CD4-positive, alpha-beta T cell (primary cell): ENCODE results near the gene DDX20. TPM values are rescaled to one million over a fixed set of nuclear protein-coding genes. Genes with fewer than 3 reads are reported as not detected.
A peak's percentile ranks its signal among the peaks of the same experiment; 100 is the strongest.

ENCODE experiments used
- ATAC-seq: fragments of 200-7000 bp; cut with Tn5 transposase; one replicate; pipeline ENCODE4 v1.10.0; 2022; ENCODE audit warnings: mild to moderate bottlenecking; ENCODE audit not compliant: poor library complexity
- CTCF ChIA-PET: fragments of 350-600 bp; sonication (Branson Sonifier 250); formaldehyde crosslinking; loops from one replicate; lab custom pipeline; 2021; ENCODE audit warnings: antibody characterized with exemption, inconsistent platforms; lab: Charles Lee
- POLR2A ChIA-PET: fragments of 350-600 bp; sonication (Branson Sonifier 250); formaldehyde crosslinking; loops from one replicate; lab custom pipeline; 2021; ENCODE audit warnings: antibody characterized with exemption, inconsistent platforms; lab: Charles Lee
- DNase-seq, 14 experiments: peaks; one replicate each; pipeline ENCODE4 v3.0.0-alpha.2; 2013 to 2020; ENCODE audit warnings: mixed read lengths in 2 of 14
- H3K27ac ChIP-seq, 2 donors: one replicate each; pipeline versions ENCODE4 v1.5.1 to v1.7.0; 2013; ENCODE audit warnings: low read length in 2 of 2, low read depth in 1 of 2, mild to moderate bottlenecking in 1 of 2
- H3K27me3 ChIP-seq, 2 experiments: 1 replicate in 1 of 2; 2 replicates in 1 of 2; pipeline versions ENCODE4 v1.6.1 to v1.7.0; 2013; ENCODE audit warnings: low read length in 2 of 2, control low read depth in 1 of 2, mild to moderate bottlenecking in 1 of 2, moderate library complexity in 1 of 2; ENCODE audit not compliant: insufficient read depth in 2 of 2, control insufficient read depth in 1 of 2
- H3K36me3 ChIP-seq: one replicate; pipeline ENCODE4 v1.6.1; 2013; ENCODE audit warnings: low read length, control low read depth; ENCODE audit not compliant: insufficient read depth
- H3K4me1 ChIP-seq: one replicate; pipeline ENCODE4 v1.6.1; 2013; ENCODE audit warnings: low read length, control low read depth; ENCODE audit not compliant: insufficient read depth
- H3K4me3 ChIP-seq: one replicate; pipeline ENCODE4 v1.5.1; 2013; ENCODE audit warnings: mild to moderate bottlenecking, low read length, moderate library complexity
- H3K9me3 ChIP-seq, 2 experiments: 1 replicate in 1 of 2; 2 replicates in 1 of 2; pipeline versions ENCODE4 v1.6.1 to v1.7.0; 2013; ENCODE audit warnings: low read length in 2 of 2, mild to moderate bottlenecking in 2 of 2, control low read depth in 1 of 2, moderate library complexity in 1 of 2; ENCODE audit not compliant: control insufficient read depth in 1 of 2, insufficient read depth in 1 of 2
- H3K27ac Mint-ChIP-seq: one replicate; pipeline ENCODE4 v1.8.0; 2020; ENCODE audit warnings: mixed read lengths
- H3K27me3 Mint-ChIP-seq: one replicate; pipeline ENCODE4 v1.8.0; 2021; ENCODE audit warnings: mixed read lengths
- H3K36me3 Mint-ChIP-seq: one replicate; pipeline ENCODE4 v1.8.0; 2021; ENCODE audit warnings: low read depth, mixed read lengths
- H3K4me1 Mint-ChIP-seq: one replicate; pipeline ENCODE4 v1.8.0; 2021; ENCODE audit warnings: low read depth, mixed read lengths
- H3K4me3 Mint-ChIP-seq: one replicate; pipeline ENCODE4 v1.8.0; 2020; ENCODE audit warnings: mild to moderate bottlenecking, mixed read lengths
- H3K9me3 Mint-ChIP-seq: one replicate; pipeline ENCODE4 v1.8.0; 2020; ENCODE audit warnings: mixed read lengths
- CTCF ChIP-seq: fragments of 200-600 bp; IDR thresholded peaks from one replicate; pipeline ENCODE4 v1.8.0; 2022; ENCODE audit warnings: antibody characterized with exemption, mild to moderate bottlenecking
- intact Hi-C, 2 experiments: fragments of 100-400 bp; cut with DNase I in 1 of 2; cut with micrococcal nuclease in 1 of 2; formaldehyde crosslinking; loops; one replicate each; pipeline versions ENCODE4 v1.15.1 to v1.9.0; 2023 to 2025; cut with DNase I, micrococcal nuclease
- total RNA-seq, 174 experiments: library from RNA in 2 of 174; stranded (reverse) in 2 of 174; gene quantifications; one replicate each; pipeline ENCODE4 v1.2.3 and lab custom pipeline; 2021 to 2026

DDX20 gene
- total RNA-seq, 2 experiments from 2014 or later = 27.2 to 27.4 TPM

DNA sequence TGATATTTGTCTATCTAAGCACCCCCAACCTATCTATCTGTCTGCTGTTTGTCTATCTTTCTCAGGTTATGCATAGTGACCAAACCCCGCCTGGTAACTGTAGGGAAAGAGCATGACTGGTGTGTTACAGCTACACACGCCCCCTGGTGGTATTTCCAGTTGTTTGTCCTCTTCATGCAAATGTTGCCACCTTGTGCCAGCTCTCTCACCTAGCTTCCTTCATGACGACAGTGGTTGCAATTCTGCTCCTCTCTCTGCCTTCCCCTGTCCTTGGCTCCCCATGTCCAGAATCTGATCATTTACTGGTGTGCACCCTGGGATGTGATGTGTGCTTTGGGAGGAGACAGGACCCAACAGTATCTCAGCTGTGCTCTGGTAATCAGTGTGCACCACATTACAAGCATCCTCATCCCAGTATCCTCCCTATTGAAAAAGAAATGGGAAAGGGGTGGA is 8.4 kb upstream of the DDX20 start:
- H3K4me1 Mint-ChIP-seq = no peaks in the 10 kb centered on the region
- no peak overlapping the region for H3K27ac Mint-ChIP-seq
- no peak overlapping the region for H3K4me3 ChIP-seq
- no peak overlapping the region for H3K27ac ChIP-seq
- CTCF ChIA-PET = interaction anchor here (0.6 to 1.6 kb wide), 10 partner anchors 8 to 239 kb away, joined by 3 to 16 read pairs (median 4); no protein-coding TSS in a partner anchor
- no peaks in the 10 kb centered on the region for H3K4me1 ChIP-seq
- intact Hi-C loops = loop anchor here (1.0 to 5.0 kb wide), 3 partner anchors 32 to 267 kb away; no protein-coding TSS in a partner anchor
- H3K9me3 Mint-ChIP-seq = no peaks in the 10 kb centered on the region
- DNase-seq (peak; percentile 19 to 86 (median 45)), ATAC-seq (peak; percentile 66)
- peak; percentile 49 for TF ChIP-seq CTCF
- no peaks in the 10 kb centered on the region for H3K9me3 ChIP-seq
- no peaks in the 10 kb centered on the region for H3K27me3 ChIP-seq
- POLR2A ChIA-PET = interaction anchor here (1.4 kb wide), 1 partner anchor 8 kb away, joined by 4 read pairs; the partner anchor contains the start of gene INKA2
- no peaks in the 10 kb centered on the region for H3K36me3 Mint-ChIP-seq
- H3K4me3 Mint-ChIP-seq = no peak overlapping the region
- H3K36me3 ChIP-seq = no peaks in the 10 kb centered on the region
- H3K27me3 Mint-ChIP-seq = no peaks in the 10 kb centered on the region

DNA sequence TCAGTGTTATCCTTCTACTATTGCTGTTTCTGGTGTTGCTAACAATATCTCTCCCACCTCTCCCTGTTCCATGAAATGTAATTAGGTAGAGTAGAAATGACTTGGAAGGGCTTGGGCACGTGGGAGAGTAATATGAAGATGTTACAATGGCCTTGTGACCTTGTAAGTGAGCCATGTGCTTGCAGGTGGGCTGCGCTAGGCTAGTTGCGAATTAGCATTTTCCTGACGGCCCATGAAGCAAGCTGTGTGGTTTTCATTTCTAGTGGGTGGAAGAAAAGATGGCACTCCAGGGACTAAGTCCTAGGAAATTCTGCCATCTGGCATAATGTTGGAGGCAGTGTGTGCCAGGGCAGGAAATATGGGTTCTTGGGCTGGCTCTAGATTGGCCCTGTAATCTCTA is 7.8 kb upstream of the DDX20 start:
- no peaks in the 10 kb centered on the region for H3K27me3 Mint-ChIP-seq
- POLR2A ChIA-PET = interaction anchor here (1.4 kb wide), 1 partner anchor 9 kb away, joined by 4 read pairs; the partner anchor contains the start of gene INKA2
- intact Hi-C loops = loop anchor here (1.0 to 5.0 kb wide), 3 partner anchors 33 to 267 kb away; no protein-coding TSS in a partner anchor
- CTCF ChIA-PET = interaction anchor here (0.6 to 1.6 kb wide), 8 partner anchors 7 to 34 kb away, joined by 3 to 16 read pairs (median 5); no protein-coding TSS in a partner anchor
- H3K27ac Mint-ChIP-seq = no peak overlapping the region
- ATAC-seq = no peak
- H3K27me3 ChIP-seq = no peaks in the 10 kb centered on the region
- no peak overlapping the region for H3K4me3 ChIP-seq
- H3K4me3 Mint-ChIP-seq = no peak overlapping the region
- no peak for DNase-seq
- no peaks in the 10 kb centered on the region for H3K9me3 Mint-ChIP-seq
- no peaks in the 10 kb centered on the region for H3K36me3 ChIP-seq
- H3K4me1 ChIP-seq = no peaks in the 10 kb centered on the region
- no peaks in the 10 kb centered on the region for H3K36me3 Mint-ChIP-seq
- H3K9me3 ChIP-seq = no peaks in the 10 kb centered on the region
- H3K4me1 Mint-ChIP-seq = no peaks in the 10 kb centered on the region
- no peak overlapping the region for H3K27ac ChIP-seq
- TF ChIP-seq CTCF = no peak

GRCh38 chr1:111749628-111750027 is 6.1 kb upstream of the DDX20 start:
- H3K9me3 ChIP-seq = no peaks in the 10 kb centered on the region
- no peak for TF ChIP-seq CTCF
- ChIA-PET CTCF (no interaction called here), POLR2A (no interaction called here)
- intact Hi-C loops = loop anchor here in 1 of 2 experiments (5.0 kb wide), 1 partner anchor 242 kb away; no protein-coding TSS in a partner anchor
- H3K9me3 Mint-ChIP-seq = no peaks in the 10 kb centered on the region
- no peak overlapping the region for H3K27ac Mint-ChIP-seq
- no peaks in the 10 kb centered on the region for H3K36me3 ChIP-seq
- H3K4me1 Mint-ChIP-seq = peaks cover 2% of the 10 kb centered on the region
- H3K27me3 Mint-ChIP-seq = no peaks in the 10 kb centered on the region
- H3K27me3 ChIP-seq = no peaks in the 10 kb centered on the region
- no peak overlapping the region for H3K4me3 ChIP-seq
- H3K36me3 Mint-ChIP-seq = peaks cover under 1% of the 10 kb centered on the region
- H3K4me3 Mint-ChIP-seq = no peak overlapping the region
- DNase-seq (no peak), ATAC-seq (no peak)
- H3K27ac ChIP-seq = no peak overlapping the region
- peaks cover 3% of the 10 kb centered on the region for H3K4me1 ChIP-seq
